Coronary artery (tissue), 2 donors: ENCODE results near the gene ANP32D.
"Not testable (repeated sequence)": the region's sequence is repeated elsewhere in the genome, so short reads cannot be mapped to it uniquely, and the experiment has no call there.

Experiments used
- DNase-seq: peaks from one replicate; pipeline ENCODE4 v3.0.0-alpha.2; 2017; ENCODE audit warnings: low spot score
- H3K27ac ChIP-seq, 2 donors: fragments of 200-600 bp; sonication (generic); one replicate each; pipeline ENCODE4 v1.5.1; 2016 to 2019
- H3K4me3 ChIP-seq: fragments of 200-600 bp; sonication (generic); 2 replicates; pipeline ENCODE4 v1.5.1; 2016; ENCODE audit warnings: mild to moderate bottlenecking, moderate library complexity
- TF ChIP-seq, protein P1 (sequence below): fragments of 200-600 bp; sonication (generic); IDR thresholded peaks from one replicate; pipeline ENCODE4 v1.5.1; 2019; ENCODE audit warnings: antibody characterized with exemption

ANP32D gene

DNA sequence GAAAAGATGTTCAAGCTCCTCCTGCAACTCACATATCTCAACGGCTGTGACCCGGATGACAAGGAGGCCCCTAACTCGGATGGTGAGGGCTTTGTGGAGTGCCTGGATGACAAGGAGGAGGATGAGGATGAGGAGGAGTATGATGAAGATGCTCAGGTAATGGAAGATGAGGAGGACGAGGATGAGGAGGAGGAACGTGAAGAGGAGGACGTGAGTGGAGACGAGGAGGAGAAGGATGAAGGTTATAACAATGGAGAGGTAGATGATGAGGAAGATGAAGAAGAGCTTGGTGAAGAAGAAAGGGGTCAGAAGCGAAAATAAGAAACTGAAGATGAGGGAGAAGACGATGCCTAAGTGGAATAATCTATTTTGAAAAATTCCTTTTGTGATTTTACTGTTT, 702 bp downstream of the ANP32D start:
- TF ChIP-seq, protein P1, sequence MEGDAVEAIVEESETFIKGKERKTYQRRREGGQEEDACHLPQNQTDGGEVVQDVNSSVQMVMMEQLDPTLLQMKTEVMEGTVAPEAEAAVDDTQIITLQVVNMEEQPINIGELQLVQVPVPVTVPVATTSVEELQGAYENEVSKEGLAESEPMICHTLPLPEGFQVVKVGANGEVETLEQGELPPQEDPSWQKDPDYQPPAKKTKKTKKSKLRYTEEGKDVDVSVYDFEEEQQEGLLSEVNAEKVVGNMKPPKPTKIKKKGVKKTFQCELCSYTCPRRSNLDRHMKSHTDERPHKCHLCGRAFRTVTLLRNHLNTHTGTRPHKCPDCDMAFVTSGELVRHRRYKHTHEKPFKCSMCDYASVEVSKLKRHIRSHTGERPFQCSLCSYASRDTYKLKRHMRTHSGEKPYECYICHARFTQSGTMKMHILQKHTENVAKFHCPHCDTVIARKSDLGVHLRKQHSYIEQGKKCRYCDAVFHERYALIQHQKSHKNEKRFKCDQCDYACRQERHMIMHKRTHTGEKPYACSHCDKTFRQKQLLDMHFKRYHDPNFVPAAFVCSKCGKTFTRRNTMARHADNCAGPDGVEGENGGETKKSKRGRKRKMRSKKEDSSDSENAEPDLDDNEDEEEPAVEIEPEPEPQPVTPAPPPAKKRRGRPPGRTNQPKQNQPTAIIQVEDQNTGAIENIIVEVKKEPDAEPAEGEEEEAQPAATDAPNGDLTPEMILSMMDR: no peak
- DNase-seq: no peak
- Histone ChIP-seq H3K27ac (no peak overlapping the region), H3K4me3 (no peak overlapping the region)

DNA sequence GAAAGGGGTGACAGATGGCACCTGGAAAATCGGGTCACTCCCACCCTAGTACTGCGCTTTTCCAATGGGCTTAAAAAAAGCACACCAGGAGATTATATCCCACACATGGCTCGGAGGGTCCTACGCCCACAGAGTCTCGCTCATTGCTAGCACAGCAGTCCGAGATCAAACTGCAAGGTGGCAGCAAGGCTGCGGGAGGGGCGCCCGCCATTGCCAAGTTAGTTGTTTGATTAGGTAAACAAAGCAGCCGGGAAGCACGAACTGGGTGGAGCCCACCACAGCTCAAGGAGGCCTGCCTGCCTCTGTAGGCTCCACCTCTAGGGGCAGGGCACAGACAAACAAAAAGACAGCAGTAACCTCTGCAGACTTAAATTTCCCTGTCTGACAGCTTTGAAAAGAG, 2.1 kb downstream of the ANP32D start:
- not testable (repeated sequence) for DNase-seq, H3K27ac ChIP-seq, H3K4me3 ChIP-seq

DNA sequence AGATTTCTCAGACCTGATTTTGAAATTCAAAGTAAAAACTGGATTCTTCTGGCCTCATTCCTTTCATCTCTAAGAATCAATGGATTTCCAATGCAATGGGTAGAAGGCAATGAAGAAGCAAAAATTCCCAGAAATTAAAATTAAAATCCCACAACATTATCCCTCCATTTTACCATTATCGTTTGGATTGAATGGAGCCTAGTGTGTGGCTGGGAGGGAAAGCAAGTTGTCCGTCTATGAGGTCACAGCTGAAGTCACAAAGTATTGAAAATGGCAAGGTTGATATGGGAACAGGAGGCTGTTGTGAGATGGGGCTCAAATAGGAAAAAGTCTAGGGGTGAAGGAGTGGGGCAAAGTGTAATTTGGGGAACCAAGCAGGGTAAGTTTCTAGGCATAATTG, 9.8 kb downstream of the ANP32D start, which contains the start of gene C12orf54:
Gene C12orf54, plus strand, starts transcription at position 301 of the 400 bp plus-strand sequence. CDS start 799 bp downstream, outside the sequence.
- TF ChIP-seq, protein P1: no peak
- DNase-seq: no peak
- H3K4me3 ChIP-seq: no peak within 1 kb of the TSS
- H3K27ac ChIP-seq: no peak within 1 kb of the TSS

DNA sequence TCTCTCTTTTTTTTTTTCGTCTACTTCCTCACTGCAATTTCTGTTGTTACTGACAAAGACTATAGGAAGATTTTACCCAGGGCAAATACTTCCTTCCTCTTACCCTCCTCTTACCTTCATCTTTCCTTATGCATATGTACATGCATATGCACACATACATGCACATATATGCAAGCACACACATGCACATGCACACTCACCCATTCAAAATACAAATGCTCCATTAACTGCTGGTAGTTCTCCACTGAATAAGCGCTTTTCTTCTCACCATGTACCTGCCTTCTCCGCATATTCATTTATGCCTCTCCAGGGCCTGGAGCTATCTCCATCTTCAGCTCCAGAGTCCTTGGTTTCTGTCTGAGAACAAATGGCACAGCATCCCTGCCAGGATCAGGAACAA, 10.6 kb downstream of the ANP32D start:
- TF ChIP-seq, protein P1: no peak
- Histone ChIP-seq H3K27ac (no peak overlapping the region), H3K4me3 (no peak overlapping the region)
- no peak for DNase-seq

DNA sequence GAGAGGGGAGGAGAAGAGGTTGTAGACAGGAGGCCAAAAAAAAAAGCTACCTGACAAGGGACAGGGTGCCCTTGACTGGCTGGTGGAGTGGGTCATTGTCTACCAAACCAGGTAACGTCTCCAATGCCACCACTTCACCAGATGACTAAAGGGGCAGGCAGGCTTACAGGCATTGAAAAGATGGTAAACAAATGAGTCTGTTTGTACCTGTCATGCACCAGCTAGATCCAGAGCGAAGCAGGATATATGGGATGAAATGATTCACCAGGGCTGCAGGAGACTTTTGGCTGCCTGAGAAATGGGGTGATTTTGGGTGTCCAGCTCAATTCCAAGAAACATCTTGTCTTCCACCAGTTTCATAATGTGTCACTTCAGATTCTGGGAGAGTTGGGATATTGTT, 13.9 kb downstream of the ANP32D start:
- no peak overlapping the region for H3K27ac ChIP-seq
- TF ChIP-seq, protein P1: no peak
- no peak overlapping the region for H3K4me3 ChIP-seq
- no peak for DNase-seq

DNA sequence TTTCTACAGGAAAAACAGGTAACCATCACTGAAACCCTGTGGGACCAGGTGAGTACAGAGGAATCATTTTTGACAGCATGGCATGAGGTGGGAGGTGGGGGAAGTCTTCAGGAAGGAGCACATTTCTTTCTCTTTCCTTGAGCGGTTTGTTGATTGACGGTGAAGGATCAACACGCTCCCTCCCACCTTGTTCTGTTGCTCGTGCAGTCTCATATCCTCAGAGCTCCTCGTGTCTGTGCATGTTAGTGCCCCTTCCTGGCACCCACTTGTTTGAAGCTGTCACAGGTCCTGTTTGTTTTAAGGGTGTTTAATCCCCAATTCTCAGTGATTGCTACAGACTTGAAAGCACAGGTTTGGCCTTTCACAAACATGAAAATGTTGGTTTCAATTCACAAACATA, 14.3 kb downstream of the ANP32D start:
- H3K4me3 ChIP-seq: no peak overlapping the region
- no peak for DNase-seq
- TF ChIP-seq, protein P1: no peak
- H3K27ac ChIP-seq: no peak overlapping the region

DNA sequence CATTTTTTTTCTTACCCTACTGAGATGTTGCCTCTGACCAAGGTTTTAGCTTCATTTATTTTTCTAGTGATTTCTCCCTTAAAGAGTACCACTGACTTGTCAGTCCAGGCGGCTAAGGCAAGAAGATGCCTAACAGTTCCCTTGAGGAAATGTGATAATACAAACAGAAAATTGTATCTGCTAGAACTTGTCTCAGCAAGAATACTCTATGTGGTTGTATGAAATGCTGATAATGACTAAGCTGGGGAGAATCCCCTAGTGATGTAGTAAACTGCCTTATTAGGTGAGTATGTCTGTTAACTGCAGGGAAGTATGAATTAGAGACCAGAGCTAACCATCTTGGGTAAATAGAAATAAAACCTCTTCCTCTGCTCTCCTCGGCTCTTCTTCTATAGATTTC, 16.7 kb downstream of the ANP32D start:
- DNase-seq: no peak
- TF ChIP-seq, protein P1: no peak
- Histone ChIP-seq H3K4me3 (no peak overlapping the region), H3K27ac (no peak overlapping the region)

DNA sequence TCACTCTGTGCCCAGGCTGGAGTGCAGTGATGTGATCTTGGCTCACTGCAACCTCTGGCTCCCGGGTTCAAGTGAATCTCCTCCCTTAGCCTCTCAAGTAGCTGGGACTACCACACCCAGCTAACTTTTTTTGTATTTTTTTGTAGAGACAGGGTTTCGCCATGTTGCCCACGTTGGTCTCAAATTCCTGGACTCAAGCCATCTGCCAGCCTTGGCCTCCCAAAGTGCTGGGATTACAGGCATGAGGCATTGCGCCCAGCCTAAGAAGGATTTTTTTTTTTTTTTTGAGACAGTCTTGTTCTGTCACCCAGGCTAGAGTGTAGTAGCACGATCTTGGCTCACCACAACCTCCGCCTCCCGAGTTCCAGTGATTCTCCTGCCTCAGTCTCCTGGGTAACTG, 17.1 kb downstream of the ANP32D start:
- H3K4me3 ChIP-seq, H3K27ac ChIP-seq, DNase-seq: not testable (repeated sequence)

DNA sequence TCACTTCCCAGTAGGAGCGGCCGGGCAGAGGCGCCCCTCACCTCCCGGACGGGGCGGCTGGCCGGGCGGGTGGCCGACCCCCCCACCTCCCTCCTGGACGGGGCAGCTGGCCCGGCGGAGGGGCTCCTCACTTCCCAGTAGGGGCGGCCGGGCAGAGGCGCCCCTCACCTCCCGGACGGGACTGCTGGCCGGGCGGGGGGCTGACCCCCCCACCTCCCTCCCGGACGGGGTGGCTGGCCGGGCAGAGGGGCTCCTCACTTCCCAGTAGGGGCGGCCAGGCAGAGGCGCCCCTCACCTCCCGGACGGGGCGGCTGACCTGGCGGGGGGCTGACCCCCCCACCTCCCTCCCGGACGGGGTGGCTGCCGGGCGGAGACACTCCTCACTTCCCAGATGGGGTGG, 27.9 kb downstream of the ANP32D start:
- H3K27ac ChIP-seq, H3K4me3 ChIP-seq, DNase-seq: not testable (repeated sequence)

DNA sequence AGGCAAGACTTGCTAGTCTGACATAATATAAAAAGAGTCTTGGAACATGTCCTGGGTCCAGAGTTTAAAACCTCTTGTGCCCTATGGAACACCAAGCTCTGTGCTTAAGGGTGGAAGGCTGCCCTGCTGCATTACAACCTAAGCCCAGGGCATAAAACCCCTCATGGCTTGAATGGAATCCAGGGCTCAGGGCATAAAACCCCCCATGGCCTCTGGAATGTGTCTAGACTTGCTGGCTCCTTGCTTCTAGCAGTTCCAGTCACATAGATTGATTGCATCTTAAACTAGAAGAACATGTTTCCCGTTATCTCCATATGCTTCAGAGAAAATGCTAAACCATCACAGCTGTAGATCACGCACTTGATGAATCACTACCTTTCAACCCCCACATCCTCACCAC, 34.5 kb downstream of the ANP32D start:
- not testable (repeated sequence) for H3K4me3 ChIP-seq, DNase-seq, H3K27ac ChIP-seq
